DOHH2 (cell line): ENCODE measurements around the gene PGK2.

ENCODE experiments used
- CTCF ChIP-seq: fragments of 200-600 bp; sonication (generic); IDR thresholded peaks from one replicate; pipeline ENCODE4 v1.5.1; 2014; ENCODE audit warnings: antibody characterized with exemption, mild to moderate bottlenecking, low read depth, low read length; ENCODE audit not compliant: poor library complexity, severe bottlenecking
- EZH2phosphoT487 ChIP-seq: fragments of 200-600 bp; sonication (generic); IDR thresholded peaks from 2 replicates; pipeline ENCODE4 v1.6.1; 2017; ENCODE audit warnings: borderline replicate concordance, mild to moderate bottlenecking, antibody characterized with exemption, low read length, moderate library complexity, mixed read lengths

- TF ChIP-seq CTCF (no peak), EZH2phosphoT487 (no peak)
Observed at GRCh38 chr6:49787176-49787575, at the start of gene PGK2.
